ENCODE measurements around the gene S100A13. TPM values are rescaled to one million over a fixed set of nuclear protein-coding genes. Genes with fewer than 3 reads are reported as not detected.

S100A13 gene
- total and polyA plus RNA-seq, 2 donors (not counting 1 experiment from before 2014, with no cell fraction given), result 172 to 399 TPM

DNA sequence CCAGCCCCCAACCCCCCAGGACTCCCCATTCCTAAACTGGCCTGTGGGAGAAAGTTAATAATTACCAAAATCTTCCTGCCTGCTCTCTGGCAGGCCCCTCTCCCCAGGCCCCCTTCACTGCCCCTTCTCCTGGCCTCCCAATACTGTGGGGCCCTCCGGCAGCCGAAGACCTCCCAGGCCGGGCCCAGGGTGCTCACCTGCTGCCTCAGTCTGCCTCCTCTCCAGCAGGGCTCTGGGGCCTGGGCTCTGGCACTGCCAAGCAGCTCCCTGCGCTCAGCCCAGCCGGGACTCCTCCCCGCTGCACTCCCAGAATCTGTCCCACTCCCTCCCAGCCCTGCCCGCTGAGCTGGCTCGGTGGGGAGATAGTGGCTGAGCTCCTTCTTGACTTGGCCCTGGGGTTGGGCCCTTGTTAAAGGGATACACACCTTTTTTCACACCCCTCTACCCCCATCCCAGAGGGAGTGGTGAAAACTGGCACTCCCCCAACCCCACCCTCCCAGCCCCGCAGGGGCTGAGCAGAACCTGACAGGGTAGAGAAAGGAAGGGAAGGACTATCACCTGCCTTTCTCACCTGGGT, 14.5 kb downstream of the S100A13 start, which contains the start of gene S100A16:
Gene S100A16, minus strand, starts transcription at position 383 of the 577 bp plus-strand sequence. CDS start 4,986 bp downstream, outside the sequence.
- no peak for TF ChIP-seq EZH2 (IDR thresholded peaks at IDR 0.05; ENCODE audit: low read length, missing control alignments)
- TF ChIP-seq, protein P1, sequence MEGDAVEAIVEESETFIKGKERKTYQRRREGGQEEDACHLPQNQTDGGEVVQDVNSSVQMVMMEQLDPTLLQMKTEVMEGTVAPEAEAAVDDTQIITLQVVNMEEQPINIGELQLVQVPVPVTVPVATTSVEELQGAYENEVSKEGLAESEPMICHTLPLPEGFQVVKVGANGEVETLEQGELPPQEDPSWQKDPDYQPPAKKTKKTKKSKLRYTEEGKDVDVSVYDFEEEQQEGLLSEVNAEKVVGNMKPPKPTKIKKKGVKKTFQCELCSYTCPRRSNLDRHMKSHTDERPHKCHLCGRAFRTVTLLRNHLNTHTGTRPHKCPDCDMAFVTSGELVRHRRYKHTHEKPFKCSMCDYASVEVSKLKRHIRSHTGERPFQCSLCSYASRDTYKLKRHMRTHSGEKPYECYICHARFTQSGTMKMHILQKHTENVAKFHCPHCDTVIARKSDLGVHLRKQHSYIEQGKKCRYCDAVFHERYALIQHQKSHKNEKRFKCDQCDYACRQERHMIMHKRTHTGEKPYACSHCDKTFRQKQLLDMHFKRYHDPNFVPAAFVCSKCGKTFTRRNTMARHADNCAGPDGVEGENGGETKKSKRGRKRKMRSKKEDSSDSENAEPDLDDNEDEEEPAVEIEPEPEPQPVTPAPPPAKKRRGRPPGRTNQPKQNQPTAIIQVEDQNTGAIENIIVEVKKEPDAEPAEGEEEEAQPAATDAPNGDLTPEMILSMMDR (conservative IDR thresholded peaks at IDR 0.05 in 1 of 2, IDR thresholded peaks at IDR 0.05 in 1 of 2; ENCODE audit: low read depth in 1 of 2, low read length in 2 of 2), result no peak
- Histone ChIP-seq H3K79me2 (ENCODE audit: control insufficient read depth, insufficient read depth, low read length) (peaks cover 54% of the 10 kb centered on the region), H3K9ac (ENCODE audit: insufficient read depth, low read length) (peak within 1 kb of the TSS; percentile 65), H3K4me2 (ENCODE audit: extremely low read depth, insufficient read depth, low read length) (peak within 1 kb of the TSS; percentile 92), H2AFZ (ENCODE audit: low read length) (no peak within 1 kb of the TSS), H3K27me3 (ENCODE audit: control insufficient read depth, insufficient read depth, low read length) (no peaks in the 10 kb centered on the region), H3K36me3 (ENCODE audit: control insufficient read depth, insufficient read depth, low read length) (peaks cover 4% of the 10 kb centered on the region), H3K9me3 (ENCODE audit: control insufficient read depth, insufficient read depth, low read depth, low read length) (no peaks in the 10 kb centered on the region), H3K4me3 (replicated peaks in 1 of 4; ENCODE audit: control extremely low read depth in 1 of 4, insufficient read depth in 1 of 4, low read depth in 3 of 4, low read length in 4 of 4) (peak within 1 kb of the TSS; percentile 87 to 92 (median 88)), H4K20me1 (ENCODE audit: control insufficient read depth, extremely low read depth, insufficient read depth, low read length) (no peaks in the 10 kb centered on the region), H3K27ac (ENCODE audit: insufficient read depth, low read length) (peak within 1 kb of the TSS; percentile 86), H3K4me1 (ENCODE audit: control insufficient read depth, extremely low read depth, insufficient read depth, low read length) (peaks cover 23% of the 10 kb centered on the region)
- DNase-seq (ENCODE audit: low read depth in 2 of 2), result peak; percentile 63 to 76

DNA sequence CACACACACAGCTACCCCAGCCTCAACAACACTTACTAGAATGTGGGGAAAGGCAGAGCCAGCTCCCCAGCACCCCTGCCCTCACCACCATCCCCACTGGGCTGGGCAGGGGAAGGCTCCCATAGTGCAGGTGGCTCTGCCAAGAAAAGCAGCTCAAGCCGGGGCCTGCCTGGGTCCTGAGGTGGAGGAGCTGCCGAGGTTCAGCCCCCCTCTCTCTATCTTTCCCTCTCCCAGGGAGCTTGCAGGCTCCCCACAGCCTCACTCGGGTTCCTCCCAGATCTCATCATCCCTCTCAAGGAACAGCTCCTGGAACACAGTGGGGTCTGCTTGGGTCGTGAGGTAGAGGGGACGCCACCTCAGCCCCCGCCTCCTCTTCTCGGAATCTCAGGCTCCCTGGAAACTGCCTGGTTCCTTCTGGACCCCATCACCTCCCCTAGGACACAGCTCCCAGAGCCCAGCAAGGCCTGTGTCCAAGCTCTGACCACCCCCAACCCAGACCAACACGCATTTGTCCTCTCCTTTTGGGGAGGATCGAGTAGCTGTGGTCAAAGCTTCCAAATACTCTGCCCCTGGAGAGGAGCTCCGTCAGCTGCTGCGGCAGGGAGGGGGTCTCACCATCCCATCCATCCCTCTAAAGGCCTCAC, 15.1 kb downstream of the S100A13 start:
- H2AFZ ChIP-seq (ENCODE audit: low read length), result no peak overlapping the region
- H3K36me3 ChIP-seq (ENCODE audit: control insufficient read depth, insufficient read depth, low read length), result peaks cover 10% of the 10 kb centered on the region
- no peaks in the 10 kb centered on the region for H3K9me3 ChIP-seq (ENCODE audit: control insufficient read depth, insufficient read depth, low read depth, low read length)
- H3K4me1 ChIP-seq (ENCODE audit: control insufficient read depth, extremely low read depth, insufficient read depth, low read length), result peaks cover 23% of the 10 kb centered on the region
- peak overlapping the region; percentile 86 for H3K27ac ChIP-seq (ENCODE audit: insufficient read depth, low read length)
- no peak for DNase-seq (ENCODE audit: low read depth in 2 of 2)
- H3K9ac ChIP-seq (ENCODE audit: insufficient read depth, low read length), result peak overlapping the region; percentile 65
- TF ChIP-seq, protein P1 (conservative IDR thresholded peaks at IDR 0.05 in 1 of 2, IDR thresholded peaks at IDR 0.05 in 1 of 2; ENCODE audit: low read depth in 1 of 2, low read length in 2 of 2), result no peak
- no peak for TF ChIP-seq EZH2 (IDR thresholded peaks at IDR 0.05; ENCODE audit: low read length, missing control alignments)
- H4K20me1 ChIP-seq (ENCODE audit: control insufficient read depth, extremely low read depth, insufficient read depth, low read length), result no peaks in the 10 kb centered on the region
- H3K27me3 ChIP-seq (ENCODE audit: control insufficient read depth, insufficient read depth, low read length), result no peaks in the 10 kb centered on the region
- peak overlapping the region; percentile 92 for H3K4me2 ChIP-seq (ENCODE audit: extremely low read depth, insufficient read depth, low read length)
- peak overlapping the region; percentile 87 to 92 (median 88) for H3K4me3 ChIP-seq (replicated peaks in 1 of 4; ENCODE audit: control extremely low read depth in 1 of 4, insufficient read depth in 1 of 4, low read depth in 3 of 4, low read length in 4 of 4)
- peaks cover 60% of the 10 kb centered on the region for H3K79me2 ChIP-seq (ENCODE audit: control insufficient read depth, insufficient read depth, low read length)

DNA sequence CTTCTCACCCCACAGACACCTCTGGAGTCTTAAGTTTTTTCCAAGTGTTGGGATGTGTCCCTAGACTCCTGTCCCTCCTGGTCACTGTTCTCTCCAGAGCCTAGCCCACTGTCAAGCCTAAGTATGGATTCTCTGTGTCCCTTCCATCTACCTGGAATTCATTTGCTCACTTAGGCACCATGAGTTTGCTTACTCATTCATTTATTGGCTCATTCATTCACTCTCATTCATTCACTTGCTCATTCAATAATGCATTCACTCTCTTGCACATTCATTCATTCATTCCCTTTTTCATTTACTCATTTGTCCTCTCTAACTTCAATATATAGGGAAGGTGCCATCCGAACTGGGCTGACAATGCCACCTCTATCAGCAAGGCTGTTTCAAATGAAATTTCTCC, 15.9 kb downstream of the S100A13 start:
- Histone ChIP-seq H4K20me1 (ENCODE audit: control insufficient read depth, extremely low read depth, insufficient read depth, low read length) (no peaks in the 10 kb centered on the region), H3K36me3 (ENCODE audit: control insufficient read depth, insufficient read depth, low read length) (peaks cover 15% of the 10 kb centered on the region), H3K27ac (ENCODE audit: insufficient read depth, low read length) (peak overlapping the region; percentile 86), H3K4me2 (ENCODE audit: extremely low read depth, insufficient read depth, low read length) (peak overlapping the region; percentile 92), H2AFZ (ENCODE audit: low read length) (no peak overlapping the region), H3K4me1 (ENCODE audit: control insufficient read depth, extremely low read depth, insufficient read depth, low read length) (peaks cover 20% of the 10 kb centered on the region), H3K79me2 (ENCODE audit: control insufficient read depth, insufficient read depth, low read length) (peaks cover 61% of the 10 kb centered on the region), H3K9me3 (ENCODE audit: control insufficient read depth, insufficient read depth, low read depth, low read length) (no peaks in the 10 kb centered on the region), H3K9ac (ENCODE audit: insufficient read depth, low read length) (peak overlapping the region; percentile 65), H3K27me3 (ENCODE audit: control insufficient read depth, insufficient read depth, low read length) (no peaks in the 10 kb centered on the region), H3K4me3 (replicated peaks in 1 of 4; ENCODE audit: control extremely low read depth in 1 of 4, insufficient read depth in 1 of 4, low read depth in 3 of 4, low read length in 4 of 4) (peak overlapping the region; percentile 87 to 92 (median 88))
- TF ChIP-seq, protein P1 (conservative IDR thresholded peaks at IDR 0.05 in 1 of 2, IDR thresholded peaks at IDR 0.05 in 1 of 2; ENCODE audit: low read depth in 1 of 2, low read length in 2 of 2), result no peak
- no peak for TF ChIP-seq EZH2 (IDR thresholded peaks at IDR 0.05; ENCODE audit: low read length, missing control alignments)
- no peak for DNase-seq (ENCODE audit: low read depth in 2 of 2)

Data from fibroblast of lung (primary cell).